Caco-2 (cell line): Measurements from ENCODE around the gene FLOT2. TPM values are rescaled to one million over a fixed set of nuclear protein-coding genes. Genes with fewer than 3 reads are reported as not detected.
"Not testable (repeated sequence)": the region's sequence is repeated elsewhere in the genome, so short reads cannot be mapped to it uniquely, and the experiment has no call there.

Source experiments
- BruUV-seq: library from RNA; stranded (reverse); fragments of 400-500 nt; replicated peaks from 2 replicates; lab custom pipeline; 2021; lab: Mats Ljungman, UMichigan
- CTCF ChIA-PET: fragments of 300-600 bp; sonication (Branson Sonifier 250); formaldehyde crosslinking; loops from one replicate; lab custom pipeline; 2022; ENCODE audit warnings: antibody characterized with exemption; lab: Charles Lee
- POLR2A ChIA-PET: fragments of 300-600 bp; sonication (Branson Sonifier 250); formaldehyde crosslinking; loops from one replicate; lab custom pipeline; 2022; ENCODE audit warnings: antibody characterized with exemption; lab: Charles Lee
- DNase-seq, 2 experiments: peaks; one replicate each; pipeline versions ENCODE4 v3.0.0 to v3.0.0-alpha.2; 2020 to 2022
- H3K27me3 ChIP-seq: replicated peaks from 2 replicates; pipeline ENCODE4 v1.6.0; 2011; ENCODE audit warnings: low read length; ENCODE audit not compliant: control insufficient read depth, insufficient read depth
- H3K36me3 ChIP-seq: 2 replicates; pipeline ENCODE4 v1.5.1; 2011; ENCODE audit warnings: low read length; ENCODE audit not compliant: control insufficient read depth, insufficient read depth
- H3K4me1 ChIP-seq: fragments of 250-450 bp; sonication (Bioruptor Pico); 2 replicates; pipeline ENCODE4 v1.5.1; 2020; ENCODE audit warnings: mild to moderate bottlenecking
- H3K4me3 ChIP-seq: 2 replicates; pipeline ENCODE4 v1.5.1; 2011; ENCODE audit warnings: low read depth, mild to moderate bottlenecking, control low read depth, low read length
- H3K9me3 ChIP-seq: fragments of 250-450 bp; sonication (Bioruptor Pico); 2 replicates; pipeline ENCODE4 v1.5.1; 2020; ENCODE audit warnings: mild to moderate bottlenecking, moderate library complexity
- H3K27ac Mint-ChIP-seq: one replicate; pipeline ENCODE4 v1.8.0; 2022; ENCODE audit warnings: mixed read lengths; ENCODE audit not compliant: unreplicated experiment
- H3K27me3 Mint-ChIP-seq: one replicate; pipeline ENCODE4 v1.8.0; 2022; ENCODE audit warnings: mixed read lengths; ENCODE audit not compliant: insufficient read depth, unreplicated experiment
- H3K36me3 Mint-ChIP-seq: one replicate; pipeline ENCODE4 v1.8.0; 2022; ENCODE audit warnings: mild to moderate bottlenecking, mixed read lengths; ENCODE audit not compliant: insufficient read depth, unreplicated experiment
- H3K4me1 Mint-ChIP-seq: one replicate; pipeline ENCODE4 v1.8.0; 2022; ENCODE audit warnings: low read depth, mixed read lengths; ENCODE audit not compliant: unreplicated experiment
- H3K4me3 Mint-ChIP-seq: one replicate; pipeline ENCODE4 v1.8.0; 2022; ENCODE audit warnings: mild to moderate bottlenecking, moderate library complexity, mixed read lengths; ENCODE audit not compliant: unreplicated experiment
- H3K9me3 Mint-ChIP-seq: one replicate; pipeline ENCODE4 v1.8.0; 2022; ENCODE audit warnings: mixed read lengths; ENCODE audit not compliant: unreplicated experiment
- intact Hi-C: fragments of 100-400 bp; cut with micrococcal nuclease; formaldehyde crosslinking; loops from one replicate; pipeline ENCODE4 v1.10.0; 2022; ENCODE audit not compliant: unreplicated experiment
- total RNA-seq: library from RNA; stranded (reverse); gene quantifications from 2 replicates; pipeline ENCODE4 v1.2.3, GENCODE V29; 2022
- TF ChIP-seq, protein P1 (sequence below), 2 experiments: fragments of 200-600 bp in 1 of 2; IDR thresholded peaks; 1 replicate in 1 of 2; 2 replicates in 1 of 2; pipeline versions ENCODE4 v1.5.1 to v1.8.0; 2011 to 2022; ENCODE audit warnings: antibody characterized with exemption in 1 of 2, control low read depth in 1 of 2, inconsistent platforms in 1 of 2, low read depth in 1 of 2, low read length in 1 of 2, mild to moderate bottlenecking in 1 of 2, moderate library complexity in 1 of 2; ENCODE audit not compliant: insufficient read depth in 1 of 2, severe bottlenecking in 1 of 2, unreplicated experiment in 1 of 2

FLOT2 gene
- total RNA-seq, 1 experiment from 2014 or later = 189 TPM

DNA sequence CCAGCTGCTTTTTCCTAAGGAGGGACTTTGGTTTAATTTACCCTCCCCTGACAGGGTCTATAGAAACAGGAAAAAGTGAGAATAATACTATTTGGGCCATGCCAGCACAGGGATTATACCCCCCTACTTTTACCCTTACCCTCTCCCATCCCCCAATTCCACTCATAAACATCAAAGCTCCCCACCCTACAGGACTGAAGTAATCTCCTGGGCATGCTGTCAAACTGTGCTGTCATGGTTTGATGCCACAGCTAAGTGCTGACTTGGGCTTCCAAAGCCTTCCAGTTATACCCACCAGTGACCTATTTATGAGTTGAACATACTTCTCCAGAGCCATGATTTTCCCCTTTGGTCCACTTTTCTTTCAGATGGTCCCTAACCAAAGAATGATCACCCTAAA, 41.0 kb upstream of the FLOT2 start:
- Histone ChIP-seq H3K4me3 (no peak overlapping the region), H3K36me3 (peaks cover 2% of the 10 kb centered on the region; the same call in 1 of the 2 replicates), H3K27me3 (no peaks in the 10 kb centered on the region), H3K4me1 (peaks cover 15% of the 10 kb centered on the region), H3K9me3 (no peaks in the 10 kb centered on the region)
- H3K4me3 Mint-ChIP-seq = no peak overlapping the region
- TF ChIP-seq, protein P1, sequence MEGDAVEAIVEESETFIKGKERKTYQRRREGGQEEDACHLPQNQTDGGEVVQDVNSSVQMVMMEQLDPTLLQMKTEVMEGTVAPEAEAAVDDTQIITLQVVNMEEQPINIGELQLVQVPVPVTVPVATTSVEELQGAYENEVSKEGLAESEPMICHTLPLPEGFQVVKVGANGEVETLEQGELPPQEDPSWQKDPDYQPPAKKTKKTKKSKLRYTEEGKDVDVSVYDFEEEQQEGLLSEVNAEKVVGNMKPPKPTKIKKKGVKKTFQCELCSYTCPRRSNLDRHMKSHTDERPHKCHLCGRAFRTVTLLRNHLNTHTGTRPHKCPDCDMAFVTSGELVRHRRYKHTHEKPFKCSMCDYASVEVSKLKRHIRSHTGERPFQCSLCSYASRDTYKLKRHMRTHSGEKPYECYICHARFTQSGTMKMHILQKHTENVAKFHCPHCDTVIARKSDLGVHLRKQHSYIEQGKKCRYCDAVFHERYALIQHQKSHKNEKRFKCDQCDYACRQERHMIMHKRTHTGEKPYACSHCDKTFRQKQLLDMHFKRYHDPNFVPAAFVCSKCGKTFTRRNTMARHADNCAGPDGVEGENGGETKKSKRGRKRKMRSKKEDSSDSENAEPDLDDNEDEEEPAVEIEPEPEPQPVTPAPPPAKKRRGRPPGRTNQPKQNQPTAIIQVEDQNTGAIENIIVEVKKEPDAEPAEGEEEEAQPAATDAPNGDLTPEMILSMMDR (IDR thresholded peaks at IDR 0.05; ENCODE audit: insufficient read depth in 1 of 2, low read depth in 1 of 2, low read length in 1 of 2, severe bottlenecking in 1 of 2, unreplicated experiment in 1 of 2) = no peak
- H3K27me3 Mint-ChIP-seq = no peaks in the 10 kb centered on the region
- ChIA-PET CTCF (interaction anchor here (1.4 kb wide), 1 partner anchor 13 kb away, joined by 3 read pairs; the partner anchor contains the start of gene PHF12), POLR2A (no interaction called here)
- intact Hi-C loops = no loop called here
- H3K4me1 Mint-ChIP-seq = peaks cover 21% of the 10 kb centered on the region
- peaks cover 14% of the 10 kb centered on the region for H3K36me3 Mint-ChIP-seq
- DNase-seq = no peak
- no peaks in the 10 kb centered on the region for H3K9me3 Mint-ChIP-seq
- H3K27ac Mint-ChIP-seq = no peak overlapping the region
- no TSS peak for BruUV-seq

DNA sequence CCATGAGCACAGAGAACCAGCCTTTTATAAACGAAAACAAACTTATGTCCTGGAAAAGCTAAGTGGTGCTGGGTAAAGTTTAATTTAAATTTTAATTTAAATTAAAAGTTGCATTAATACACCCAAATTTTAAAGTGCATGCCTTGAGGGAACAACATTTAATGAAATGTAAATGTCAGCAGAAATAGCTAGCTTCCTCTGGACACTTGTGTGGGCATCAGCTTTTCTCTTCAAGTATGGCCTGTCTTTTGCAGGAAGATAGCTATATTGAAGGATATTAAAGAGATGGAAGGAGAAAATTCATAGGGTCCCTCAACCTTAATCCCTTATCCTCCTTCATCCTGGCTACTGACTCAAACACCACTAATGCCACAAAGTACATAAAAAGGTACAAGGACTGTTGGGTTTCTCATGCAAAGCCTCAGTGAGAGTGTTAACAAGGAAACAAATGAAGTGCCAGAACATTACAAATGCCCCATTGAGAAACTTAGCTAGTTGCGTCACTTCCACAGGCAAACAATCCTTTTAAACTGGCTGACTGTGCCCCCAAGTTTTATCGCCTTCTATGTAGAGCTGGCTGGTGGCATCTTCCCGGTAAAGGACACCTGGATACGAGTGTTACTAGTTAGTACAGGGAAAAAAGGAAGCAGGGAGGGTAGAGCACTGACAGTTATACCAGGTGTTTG, 39.7 kb upstream of the FLOT2 start:
- H3K36me3 Mint-ChIP-seq = peaks cover 5% of the 10 kb centered on the region
- ChIA-PET CTCF (interaction anchor here (0.6 to 1.2 kb wide), 2 partner anchors 16 to 155 kb away, joined by 3 to 5 read pairs; no protein-coding TSS in a partner anchor), POLR2A (interaction anchor here (0.6 to 0.7 kb wide), 2 partner anchors 14 to 48 kb away, joined by 4 read pairs; partner anchors contain the start of gene PHF12)
- Histone ChIP-seq H3K9me3 (no peaks in the 10 kb centered on the region), H3K27me3 (no peaks in the 10 kb centered on the region), H3K4me3 (no peak overlapping the region), H3K4me1 (peaks cover 15% of the 10 kb centered on the region), H3K36me3 (peaks cover 2% of the 10 kb centered on the region; the same call in 1 of the 2 replicates)
- no peaks in the 10 kb centered on the region for H3K27me3 Mint-ChIP-seq
- TF ChIP-seq, protein P1 (IDR thresholded peaks at IDR 0.05; ENCODE audit: insufficient read depth in 1 of 2, low read depth in 1 of 2, low read length in 1 of 2, severe bottlenecking in 1 of 2, unreplicated experiment in 1 of 2) = no peak
- no peak overlapping the region for H3K27ac Mint-ChIP-seq
- no peak overlapping the region for H3K4me3 Mint-ChIP-seq
- peak in 1 of 2 experiments; percentile 17 for DNase-seq
- BruUV-seq = no TSS peak
- peaks cover 21% of the 10 kb centered on the region for H3K4me1 Mint-ChIP-seq
- no peaks in the 10 kb centered on the region for H3K9me3 Mint-ChIP-seq
- intact Hi-C loops = no loop called here

DNA sequence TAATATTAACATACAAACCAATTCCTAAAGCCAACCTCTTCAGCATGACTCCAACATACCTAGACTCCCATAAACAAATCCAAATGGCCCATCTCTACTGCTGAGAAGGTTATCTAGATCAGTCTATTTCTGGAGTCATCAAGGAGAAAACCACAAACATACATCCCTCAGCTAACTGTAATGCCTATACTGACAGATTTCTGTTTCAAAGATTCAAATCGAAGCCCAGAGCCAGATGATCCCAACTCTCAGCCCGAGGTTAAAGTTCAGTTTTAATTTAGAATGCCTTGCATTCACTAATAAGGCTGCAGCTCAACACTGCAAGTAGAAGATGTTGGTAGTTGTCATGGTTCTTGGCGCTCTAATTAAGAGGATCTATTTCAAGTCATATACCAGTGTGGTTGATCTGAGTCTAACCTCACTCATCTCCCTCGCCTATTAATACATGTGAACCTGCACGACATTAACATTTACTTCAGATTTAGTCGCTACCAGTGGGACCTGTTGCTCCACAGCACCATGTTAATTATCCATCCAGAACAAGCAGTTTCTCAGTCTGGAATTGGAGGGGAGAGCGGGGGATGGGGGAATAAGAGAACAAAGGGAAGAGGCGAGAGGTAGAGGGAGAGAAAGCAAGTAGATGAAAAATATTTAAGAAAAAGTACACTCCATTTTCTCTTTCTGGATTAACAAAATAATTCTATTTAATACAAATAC, 38.4 kb upstream of the FLOT2 start:
- intact Hi-C loops = no loop called here
- ChIA-PET CTCF (no interaction called here), POLR2A (no interaction called here)
- peaks cover 21% of the 10 kb centered on the region for H3K4me1 Mint-ChIP-seq
- H3K27me3 Mint-ChIP-seq = no peaks in the 10 kb centered on the region
- no peak overlapping the region for H3K4me3 Mint-ChIP-seq
- Histone ChIP-seq H3K9me3 (no peaks in the 10 kb centered on the region), H3K4me1 (peaks cover 15% of the 10 kb centered on the region), H3K4me3 (no peak overlapping the region), H3K36me3 (no peaks in the 10 kb centered on the region), H3K27me3 (no peaks in the 10 kb centered on the region)
- TF ChIP-seq, protein P1 (IDR thresholded peaks at IDR 0.05; ENCODE audit: insufficient read depth in 1 of 2, low read depth in 1 of 2, low read length in 1 of 2, severe bottlenecking in 1 of 2, unreplicated experiment in 1 of 2) = no peak
- H3K36me3 Mint-ChIP-seq = peaks cover under 1% of the 10 kb centered on the region
- BruUV-seq = no TSS peak
- no peak overlapping the region for H3K27ac Mint-ChIP-seq
- DNase-seq = no peak
- no peaks in the 10 kb centered on the region for H3K9me3 Mint-ChIP-seq

DNA sequence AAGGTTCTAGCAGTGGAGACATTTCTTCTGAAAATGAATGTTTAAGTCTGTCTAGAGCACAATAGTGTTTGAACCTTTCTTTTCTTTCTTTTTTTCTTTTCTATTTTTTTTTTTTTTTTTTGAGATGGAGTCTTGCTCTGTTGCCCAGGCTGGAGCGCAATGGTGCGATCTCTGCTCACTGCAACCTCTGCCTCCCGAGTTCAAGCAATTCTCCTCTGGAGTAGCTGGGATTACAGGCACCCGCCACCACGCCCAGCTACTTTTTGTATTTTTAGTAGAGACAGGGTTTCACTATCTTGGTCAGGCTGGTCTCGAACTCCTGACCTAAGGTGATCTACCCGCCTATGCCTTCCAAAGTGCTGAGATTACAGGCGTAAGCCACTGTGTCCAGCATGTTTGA, 37.0 kb upstream of the FLOT2 start:
- peaks cover 15% of the 10 kb centered on the region for H3K4me1 ChIP-seq
- H3K36me3 Mint-ChIP-seq, intact Hi-C loops, POLR2A ChIA-PET, H3K9me3 Mint-ChIP-seq, H3K36me3 ChIP-seq, BruUV-seq, DNase-seq, H3K27me3 ChIP-seq, H3K27ac Mint-ChIP-seq, H3K4me3 ChIP-seq, H3K4me3 Mint-ChIP-seq, H3K27me3 Mint-ChIP-seq, H3K9me3 ChIP-seq: not testable (repeated sequence)
- H3K4me1 Mint-ChIP-seq = peaks cover 21% of the 10 kb centered on the region
- CTCF ChIA-PET = interaction anchor here (0.7 kb wide), 1 partner anchor 14 kb away, joined by 7 read pairs; no protein-coding TSS in a partner anchor
